Body of pancreas (tissue), 4 donors: ENCODE data around the gene CLASP1. TPM values are rescaled to one million over a fixed set of nuclear protein-coding genes. Genes with fewer than 3 reads are reported as not detected.

ENCODE experiments used
- ATAC-seq: fragments of 150-250 bp; one replicate; pipeline ENCODE4 v1.9.1; 2016
- DNase-seq, 4 donors: peaks; one replicate each; pipeline ENCODE4 v3.0.0-alpha.2; 2019
- H3K27ac ChIP-seq, 4 donors: fragments of 200-600 bp; sonication (generic); 1 replicate in 3 of 4; 2 replicates in 1 of 4; pipeline versions ENCODE4 v1.5.1 to v1.6.1; 2016 to 2019; ENCODE audit warnings: mild to moderate bottlenecking in 1 of 4, mixed read lengths in 1 of 4, moderate library complexity in 1 of 4
- H3K27me3 ChIP-seq, 2 donors: fragments of 200-600 bp; sonication (generic); one replicate each; pipeline ENCODE4 v1.6.0; 2016; ENCODE audit warnings: mild to moderate bottlenecking in 1 of 2
- H3K36me3 ChIP-seq, 2 donors: fragments of 200-600 bp; sonication (generic); replicated peaks in 1 of 2; 2 replicates each; pipeline ENCODE4 v1.5.1; 2016; ENCODE audit warnings: low read depth in 2 of 2; ENCODE audit not compliant: insufficient read depth in 1 of 2
- H3K4me1 ChIP-seq: fragments of 200-600 bp; sonication (generic); one replicate; pipeline ENCODE4 v1.6.0; 2016
- H3K4me3 ChIP-seq, 2 donors: fragments of 200-600 bp; sonication (generic); 1 replicate in 1 of 2; 2 replicates in 1 of 2; pipeline ENCODE4 v1.5.1; 2016 to 2019
- H3K9me3 ChIP-seq, 3 donors: fragments of 200-600 bp; sonication (generic); 1 replicate in 2 of 3; 2 replicates in 1 of 3; pipeline ENCODE4 v1.5.1; 2016
- POLR2A ChIP-seq, 3 donors: fragments of 450-650 bp; IDR thresholded peaks; one replicate each; pipeline ENCODE4 v1.6.1; 2016; ENCODE audit warnings: antibody characterized with exemption in 3 of 3, mild to moderate bottlenecking in 2 of 3
- WGBS, 2 donors: methylation state at CpG; one replicate each; pipeline ENCODE4 v1.1.5; 2017; 5-methylcytosine and 5-hydroxymethylcytosine counted together
- intact Hi-C: fragments of 100-400 bp; cut with DNase I; formaldehyde crosslinking; loops from one replicate; pipeline ENCODE4 v1.15.1; 2023
- total RNA-seq, 2 donors: library from RNA; depleted of rRNA; stranded (reverse); fragments of >200 nt; gene quantifications; one replicate each; pipeline ENCODE4 v1.1.0, GENCODE V29; 2016
- TF ChIP-seq, protein P1 (sequence below), 7 experiments: fragments of 450-650 bp in 4 of 7; fragments of 200-600 bp in 3 of 7; sonication (generic) in 3 of 7; IDR thresholded peaks; one replicate each; pipeline ENCODE4 v1.5.1; 2016 to 2019; ENCODE audit warnings: antibody characterized with exemption in 7 of 7

Gene CLASP1
- total RNA-seq, 2 donors from 2014 or later = 28.5 to 44.2 TPM

DNA sequence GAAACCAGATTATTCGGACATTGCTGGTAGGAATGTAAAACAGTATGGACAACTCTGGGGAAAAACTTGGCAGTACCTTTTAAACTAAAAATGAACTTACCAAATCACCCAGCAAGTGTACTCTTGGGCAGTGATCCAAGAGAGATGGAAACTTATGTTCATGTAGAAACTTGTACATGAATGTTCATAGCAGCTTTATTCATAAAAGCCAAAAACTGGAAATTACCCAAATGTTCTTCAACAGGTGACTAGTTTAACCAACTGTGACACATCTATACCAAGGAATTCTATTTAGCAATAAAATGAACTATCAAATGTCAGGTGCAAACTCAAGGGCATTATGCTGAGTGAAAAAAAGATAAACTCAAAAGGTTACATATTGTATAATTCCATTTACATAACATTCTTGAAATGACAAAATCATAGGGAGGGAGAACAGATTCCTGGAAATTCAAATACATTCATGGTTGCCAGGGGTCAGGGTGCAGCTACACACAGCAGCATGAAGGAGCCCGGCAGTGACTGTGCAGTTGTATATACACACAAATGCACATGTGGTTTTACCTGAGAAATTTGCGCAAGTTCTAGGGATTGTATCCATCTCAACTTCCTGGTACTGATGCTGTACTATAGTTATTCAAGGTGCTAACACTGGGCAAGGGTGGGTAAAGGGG, 122.1 kb downstream of the CLASP1 start:
- peaks cover 33% of the 10 kb centered on the region for H3K4me1 ChIP-seq
- TF ChIP-seq, protein P1, sequence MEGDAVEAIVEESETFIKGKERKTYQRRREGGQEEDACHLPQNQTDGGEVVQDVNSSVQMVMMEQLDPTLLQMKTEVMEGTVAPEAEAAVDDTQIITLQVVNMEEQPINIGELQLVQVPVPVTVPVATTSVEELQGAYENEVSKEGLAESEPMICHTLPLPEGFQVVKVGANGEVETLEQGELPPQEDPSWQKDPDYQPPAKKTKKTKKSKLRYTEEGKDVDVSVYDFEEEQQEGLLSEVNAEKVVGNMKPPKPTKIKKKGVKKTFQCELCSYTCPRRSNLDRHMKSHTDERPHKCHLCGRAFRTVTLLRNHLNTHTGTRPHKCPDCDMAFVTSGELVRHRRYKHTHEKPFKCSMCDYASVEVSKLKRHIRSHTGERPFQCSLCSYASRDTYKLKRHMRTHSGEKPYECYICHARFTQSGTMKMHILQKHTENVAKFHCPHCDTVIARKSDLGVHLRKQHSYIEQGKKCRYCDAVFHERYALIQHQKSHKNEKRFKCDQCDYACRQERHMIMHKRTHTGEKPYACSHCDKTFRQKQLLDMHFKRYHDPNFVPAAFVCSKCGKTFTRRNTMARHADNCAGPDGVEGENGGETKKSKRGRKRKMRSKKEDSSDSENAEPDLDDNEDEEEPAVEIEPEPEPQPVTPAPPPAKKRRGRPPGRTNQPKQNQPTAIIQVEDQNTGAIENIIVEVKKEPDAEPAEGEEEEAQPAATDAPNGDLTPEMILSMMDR (IDR thresholded peaks at IDR 0.05) = no peak
- no peak for TF ChIP-seq POLR2A (IDR thresholded peaks at IDR 0.05)
- intact Hi-C loops = loop anchor here (10.0 kb wide), 2 partner anchors 128 to 198 kb away; no protein-coding TSS in a partner anchor
- no peaks in the 10 kb centered on the region for H3K27me3 ChIP-seq
- DNase-seq (no peak), ATAC-seq (no peak)
- no peak overlapping the region for H3K27ac ChIP-seq
- WGBS, 2 donors = 64% methylated on average over 3 of the region's 3 CpGs
- H3K4me3 ChIP-seq = no peak overlapping the region
- no peaks in the 10 kb centered on the region for H3K9me3 ChIP-seq
- H3K36me3 ChIP-seq = peaks cover 0 to 5% of the 10 kb centered on the region in 2 donors

DNA sequence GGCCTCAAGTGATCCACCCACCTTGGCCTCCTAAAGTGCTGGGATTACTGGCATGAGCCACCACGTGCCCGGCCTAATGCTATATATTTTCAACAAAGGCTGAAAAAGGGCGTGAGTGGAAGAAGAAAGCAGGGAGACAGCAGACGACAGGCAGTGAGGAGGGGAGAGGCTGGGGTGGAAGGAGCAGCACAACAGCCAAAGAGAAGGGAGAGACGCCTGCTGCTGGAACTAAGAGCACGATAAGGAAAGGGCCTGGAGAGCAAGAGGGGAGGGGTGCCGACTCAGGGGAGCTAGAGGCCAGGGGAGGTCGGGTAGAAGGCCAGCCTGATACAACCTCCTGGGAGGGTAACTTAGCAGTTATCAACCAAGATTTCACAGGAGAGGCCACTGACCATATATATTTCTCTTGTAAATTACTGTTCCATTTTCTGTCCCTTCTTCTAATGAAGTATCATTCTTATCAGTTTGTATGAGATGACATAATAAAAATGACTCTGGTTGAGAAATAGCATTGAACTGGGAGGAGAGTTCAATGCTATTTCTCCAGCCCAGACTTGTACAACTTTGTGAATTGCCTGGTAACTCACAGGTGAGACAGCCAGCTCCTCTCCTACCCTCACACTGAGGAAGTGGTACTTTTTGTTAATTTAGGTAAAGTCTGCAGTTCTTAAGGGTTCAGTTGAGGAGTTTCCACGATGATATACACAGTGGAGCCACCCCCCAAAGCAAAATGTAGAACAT, 124.4 kb downstream of the CLASP1 start:
- Histone ChIP-seq H3K27me3 (no peaks in the 10 kb centered on the region), H3K4me3 (no peak overlapping the region), H3K9me3 (no peaks in the 10 kb centered on the region), H3K4me1 (peaks cover 25% of the 10 kb centered on the region), H3K36me3 (peaks cover 0 to 5% of the 10 kb centered on the region in 2 donors), H3K27ac (no peak overlapping the region)
- TF ChIP-seq, protein P1 (IDR thresholded peaks at IDR 0.05) = no peak
- TF ChIP-seq POLR2A (IDR thresholded peaks at IDR 0.05) = no peak
- DNase-seq = no peak
- no peak for ATAC-seq
- intact Hi-C loops = loop anchor here (10.0 kb wide), 2 partner anchors 130 to 200 kb away; no protein-coding TSS in a partner anchor
- 68 to 84% methylated on average over 9 of the region's 9 CpGs for WGBS, 2 donors

DNA sequence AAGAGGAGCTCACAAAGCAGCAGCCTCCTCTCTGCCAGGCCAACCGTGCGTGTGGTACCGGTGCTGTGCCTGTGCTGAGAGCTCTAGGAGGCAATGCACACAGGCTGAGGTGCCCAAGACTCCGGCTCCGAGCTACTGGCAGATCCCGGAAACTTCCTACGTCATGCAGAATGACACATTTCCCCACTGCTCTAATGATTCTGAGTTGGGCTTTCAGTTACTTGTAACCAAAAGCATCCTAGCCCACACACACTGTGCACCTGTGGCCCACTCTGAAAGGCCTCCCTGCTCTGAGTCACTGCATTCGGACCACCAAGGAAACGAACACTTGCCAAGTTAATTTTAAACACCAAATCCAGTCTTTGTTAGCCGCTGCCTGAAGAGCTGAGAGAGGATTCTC, 127.9 kb downstream of the CLASP1 start:
- ATAC-seq = no peak
- no peak for DNase-seq
- Histone ChIP-seq H3K9me3 (no peaks in the 10 kb centered on the region), H3K4me1 (no peaks in the 10 kb centered on the region), H3K27ac (no peak overlapping the region), H3K4me3 (no peak overlapping the region), H3K36me3 (peaks cover 0 to 4% of the 10 kb centered on the region in 2 donors), H3K27me3 (no peaks in the 10 kb centered on the region)
- WGBS, 2 donors = 92 to 95% methylated on average over 10 of the region's 10 CpGs
- no peak for TF ChIP-seq POLR2A (IDR thresholded peaks at IDR 0.05)
- TF ChIP-seq, protein P1 (IDR thresholded peaks at IDR 0.05) = no peak
- intact Hi-C loops = loop anchor here (10.0 kb wide), 2 partner anchors 133 to 203 kb away; no protein-coding TSS in a partner anchor

DNA sequence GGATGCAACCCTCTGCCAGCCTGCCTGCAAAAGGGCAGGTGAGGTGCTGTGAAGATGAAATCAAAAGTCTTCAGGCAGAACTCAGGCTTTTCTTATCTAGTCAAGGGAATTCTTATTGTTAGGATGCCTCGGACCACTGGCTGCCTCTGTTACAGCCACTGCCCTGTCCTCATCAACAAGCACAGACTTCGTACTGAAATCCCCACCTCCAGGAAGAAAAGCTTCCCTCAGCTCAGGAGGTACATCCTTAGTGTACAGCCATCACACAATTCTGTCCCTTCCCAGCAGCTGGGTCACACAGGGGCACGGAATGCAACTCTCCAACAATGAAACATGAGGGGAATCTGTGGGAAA, 128.6 kb downstream of the CLASP1 start:
- ATAC-seq (no peak), DNase-seq (no peak)
- intact Hi-C loops = loop anchor here (10.0 kb wide), 2 partner anchors 134 to 204 kb away; no protein-coding TSS in a partner anchor
- no peak for TF ChIP-seq POLR2A (IDR thresholded peaks at IDR 0.05)
- TF ChIP-seq, protein P1 (IDR thresholded peaks at IDR 0.05) = no peak
- Histone ChIP-seq H3K4me1 (no peaks in the 10 kb centered on the region), H3K27me3 (no peaks in the 10 kb centered on the region), H3K36me3 (peaks cover 0 to 5% of the 10 kb centered on the region in 2 donors), H3K27ac (no peak overlapping the region), H3K4me3 (no peak overlapping the region), H3K9me3 (no peaks in the 10 kb centered on the region)
- 93 to 95% methylated on average over 3 of the region's 3 CpGs for whole genome bisulfite sequencing, 2 donors
